GM12878 (cell line): ENCODE measurements around the gene DENND4C. TPM values are rescaled to one million over a fixed set of nuclear protein-coding genes. Genes with fewer than 3 reads are reported as not detected.

ENCODE experiments used
- ATAC-seq: fragments of 200-7000 bp; cut with Tn5 transposase; 3 replicates; pipeline ENCODE4 v1.9.1; 2020; ENCODE audit warnings: mild to moderate bottlenecking, moderate library complexity
- BruUV-seq: library from RNA; stranded (reverse); fragments of 400-500 nt; replicated peaks from 2 replicates; lab custom pipeline; 2021; lab: Mats Ljungman, UMichigan
- CTCF ChIA-PET: fragments of 300-600 bp; sonication (Branson Sonifier 250); formaldehyde crosslinking; extraction: SDS; loops from one replicate; lab custom pipeline; 2021; ENCODE audit warnings: inconsistent platforms; lab: Yijun Ruan, JAX
- POLR2A ChIA-PET: fragments of 350-600 bp; formaldehyde crosslinking; extraction: SDS; loops from one replicate; lab custom pipeline; 2021; ENCODE audit warnings: inconsistent platforms; lab: Charles Lee
- RAD21 ChIA-PET: fragments of 300-600 bp; sonication (Branson Sonifier 250); formaldehyde crosslinking; loops from one replicate; lab custom pipeline; 2023; ENCODE audit warnings: antibody characterized with exemption; ENCODE audit not compliant: unreplicated experiment; lab: Charles Lee
- SMC1A ChIA-PET: fragments of 300-600 bp; sonication (Branson Sonifier 250); formaldehyde crosslinking; loops from one replicate; lab custom pipeline; 2023; ENCODE audit not compliant: unreplicated experiment, uncharacterized antibody; lab: Charles Lee
- DNase-seq: peaks from one replicate; pipeline ENCODE4 v3.0.0-alpha.2; 2011; ENCODE audit warnings: low read depth, low spot score
- FAIRE-seq: peaks from 3 replicates; lab custom pipeline; 2011; peaks lifted over from hg19 to GRCh38; lab: Jason Lieb, UNC
- H2AFZ ChIP-seq: 2 replicates; pipeline ENCODE4 v1.6.0; 2011; ENCODE audit warnings: low read depth, low read length, control low read depth; ENCODE audit not compliant: control insufficient read depth
- H3K27ac ChIP-seq: 2 replicates; pipeline ENCODE4 v1.5.1; 2011; ENCODE audit warnings: control low read depth; ENCODE audit not compliant: control insufficient read depth, insufficient read depth
- H3K27me3 ChIP-seq, 2 experiments: replicated peaks in 1 of 2; 2 replicates each; pipeline versions ENCODE4 v1.6.0 to v1.6.1; 2011; ENCODE audit warnings: low read length in 1 of 2; ENCODE audit not compliant: control insufficient read depth in 2 of 2, insufficient read depth in 2 of 2
- H3K36me3 ChIP-seq, 2 experiments: 2 replicates each; pipeline ENCODE4 v1.5.1; 2011; ENCODE audit warnings: low read length in 1 of 2; ENCODE audit not compliant: control insufficient read depth in 2 of 2, insufficient read depth in 2 of 2
- H3K4me1 ChIP-seq: 2 replicates; pipeline ENCODE4 v1.6.1; 2011; ENCODE audit warnings: mild to moderate bottlenecking, low read length, moderate library complexity, mixed read lengths; ENCODE audit not compliant: control insufficient read depth, insufficient read depth
- H3K4me2 ChIP-seq: 2 replicates; pipeline ENCODE4 v1.6.0; 2011; ENCODE audit warnings: control low read depth; ENCODE audit not compliant: control insufficient read depth, insufficient read depth
- H3K4me3 ChIP-seq: fragments of 200-600 bp; sonication (generic); 2 replicates; pipeline ENCODE4 v1.5.1; 2016
- H3K79me2 ChIP-seq: 2 replicates; pipeline ENCODE4 v1.6.0; 2011; ENCODE audit warnings: low read length; ENCODE audit not compliant: control insufficient read depth, insufficient read depth
- H3K9ac ChIP-seq: 2 replicates; pipeline ENCODE4 v1.8.0; 2011; ENCODE audit warnings: low read length, control low read depth, mixed read lengths; ENCODE audit not compliant: control insufficient read depth, insufficient read depth
- H3K9me3 ChIP-seq: replicated peaks from 3 replicates; pipeline ENCODE4 v1.5.1; 2011; ENCODE audit warnings: mild to moderate bottlenecking, low read length; ENCODE audit not compliant: control insufficient read depth, insufficient read depth
- H4K20me1 ChIP-seq: 2 replicates; pipeline ENCODE4 v1.6.0; 2011; ENCODE audit not compliant: control insufficient read depth, insufficient read depth
- ASH2L ChIP-seq: fragments of 300-600, 200-600 bp; sonication (generic); IDR thresholded peaks from 2 replicates; pipeline ENCODE4 v1.6.1; 2017; ENCODE audit warnings: low read depth, mild to moderate bottlenecking, borderline replicate concordance
- ATF7 ChIP-seq: fragments of 450-650 bp; IDR thresholded peaks from 2 replicates; pipeline ENCODE4 v1.6.1; 2016; ENCODE audit warnings: low read depth, mild to moderate bottlenecking
- ETV6 ChIP-seq, 2 experiments: fragments of 450-650 bp in 1 of 2; IDR thresholded peaks in 1 of 2; conservative IDR thresholded peaks in 1 of 2; 2 replicates each; pipeline ENCODE4 v1.6.1; 2014; ENCODE audit warnings: antibody characterized with exemption in 1 of 2, borderline replicate concordance in 1 of 2, low read depth in 1 of 2, mild to moderate bottlenecking in 1 of 2, moderate library complexity in 1 of 2
- HDGF ChIP-seq: fragments of 450-650 bp; IDR thresholded peaks from 2 replicates; pipeline ENCODE4 v1.6.1; 2016; ENCODE audit warnings: antibody characterized with exemption
- IKZF2 ChIP-seq, 2 experiments: fragments of 450-650 bp; IDR thresholded peaks; 2 replicates each; pipeline ENCODE4 v1.6.1; 2017; ENCODE audit warnings: mild to moderate bottlenecking in 2 of 2, moderate library complexity in 2 of 2
- IRF3 ChIP-seq: fragments of 450-650 bp; IDR thresholded peaks from 2 replicates; pipeline ENCODE4 v1.6.1; 2014; ENCODE audit warnings: mild to moderate bottlenecking
- MYB ChIP-seq: fragments of 150-350 bp; IDR thresholded peaks from 2 replicates; pipeline ENCODE4 v1.6.1; 2014; ENCODE audit warnings: mild to moderate bottlenecking, low read depth, low read length, borderline replicate concordance
- MYC ChIP-seq: IDR thresholded peaks from 2 replicates; pipeline ENCODE4 v1.6.1; 2011; ENCODE audit warnings: mild to moderate bottlenecking, low read length, moderate library complexity, inconsistent platforms; ENCODE audit not compliant: insufficient read depth, insufficient replicate concordance, insufficient read length, severe bottlenecking
- NFYB ChIP-seq: IDR thresholded peaks from 2 replicates; pipeline ENCODE4 v1.6.1; 2011; ENCODE audit warnings: low read depth, mild to moderate bottlenecking, low read length, improper control_type of control experiment, moderate library complexity; ENCODE audit not compliant: insufficient read depth
- NKRF ChIP-seq: fragments of 450-650 bp; conservative IDR thresholded peaks from 2 replicates; pipeline ENCODE4 v1.6.1; 2017; ENCODE audit warnings: mild to moderate bottlenecking, moderate library complexity
- SMAD5 ChIP-seq: IDR thresholded peaks from 2 replicates; pipeline ENCODE4 v1.6.1; 2016; ENCODE audit warnings: antibody characterized with exemption, low read depth
- SMARCA5 ChIP-seq: fragments of 450-650 bp; IDR thresholded peaks from 2 replicates; pipeline ENCODE4 v1.6.1; 2017; ENCODE audit warnings: mild to moderate bottlenecking
- SUZ12 ChIP-seq: fragments of 200-600 bp; sonication (generic); IDR thresholded peaks from one replicate; pipeline ENCODE4 v1.6.1; 2018; ENCODE audit warnings: antibody characterized with exemption, mild to moderate bottlenecking; ENCODE audit not compliant: unreplicated experiment
- TARDBP ChIP-seq: IDR thresholded peaks from 2 replicates; pipeline ENCODE4 v1.6.1; 2016; ENCODE audit warnings: borderline replicate concordance
- YBX1 ChIP-seq: fragments of 450-650 bp; IDR thresholded peaks from 2 replicates; pipeline ENCODE4 v1.6.1; 2016; ENCODE audit warnings: antibody characterized with exemption
- WGBS: methylation state at CpG from one replicate; pipeline ENCODE4 v1.1.6; 2016; ENCODE audit warnings: low lambda C conversion rate; ENCODE audit not compliant: insufficient replicate concordance, insufficient coverage; ENCODE audit errors: missing lambda C conversion rate; 5-methylcytosine and 5-hydroxymethylcytosine counted together
- in situ Hi-C: fragments of 300-500 bp; cut with MboI; formaldehyde crosslinking; loops from 9 replicates; pipeline ENCODE4 v1.14.3; 2018; ENCODE audit warnings: mixed read lengths
- intact Hi-C: fragments of 100-400 bp; cut with micrococcal nuclease; formaldehyde crosslinking; loops from one replicate; pipeline ENCODE4 v1.14.2; 2022; ENCODE audit not compliant: unreplicated experiment
- polyA plus RNA-seq, 11 experiments: library from polyadenylated mRNA; depleted of rRNA in 4 of 11; unstranded in 6 of 11; stranded (reverse) in 5 of 11; fragments of >200 nt; fragmentation: Nextera tagmentation in 4 of 11; fragmentation: Illumina TruSeq in 1 of 11; extraction: Ambion mirVana in 4 of 11; extraction: Trizol in 1 of 11; gene quantifications; 1 replicate in 1 of 11; 2 replicates in 10 of 11; pipeline versions ENCODE4 v1.2.1 to v1.2.3, GENCODE V29; 2011 to 2016; ENCODE audit warnings: inconsistent platforms in 2 of 11, missing spikeins in 2 of 11, low read depth in 1 of 11
- total RNA-seq, 4 experiments: library from RNA; depleted of rRNA in 3 of 4; stranded (reverse); fragments of >200 nt in 3 of 4; fragmentation: Illumina TruSeq in 1 of 4; extraction: Trizol in 1 of 4; gene quantifications; 2 replicates each; pipeline versions ENCODE4 v1.2.1 to v1.2.3, GENCODE V29; 2013 to 2021

Gene DENND4C
- total and polyA plus RNA-seq, 10 of the 15 experiments (the other 5 are each of a cell fraction or from before 2014, with no cell fraction given): 8.2 to 49.3 (median 24.7) TPM

GRCh38 chr9:19320495-19320894, 90.0 kb downstream of the DENND4C start:
- H3K4me2 ChIP-seq: no peak overlapping the region
- no peaks in the 10 kb centered on the region; a peak in 2 of 4 replicates for H3K36me3 ChIP-seq
- no peak for TF ChIP-seq TARDBP
- TF ChIP-seq MYC: no peak
- no peak for TF ChIP-seq MYB
- TF ChIP-seq HDGF: no peak
- TF ChIP-seq ASH2L: no peak
- TF ChIP-seq SUZ12: no peak
- no peak for TF ChIP-seq YBX1
- no peak for TF ChIP-seq ATF7
- TF ChIP-seq ETV6 (conservative IDR thresholded peaks at IDR 0.05 in 1 of 2, IDR thresholded peaks at IDR 0.05 in 1 of 2; ENCODE audit: borderline replicate concordance in 1 of 2, low read depth in 1 of 2): no peak
- TF ChIP-seq SMAD5: no peak
- no peak for TF ChIP-seq IRF3
- no peak for TF ChIP-seq NKRF
- TF ChIP-seq NFYB: no peak
- no peak for TF ChIP-seq SMARCA5
- TF ChIP-seq IKZF2 (IDR thresholded peaks at IDR 0.05): no peak
- ChIA-PET POLR2A (no interaction called here), RAD21 (no interaction called here), CTCF (no interaction called here), SMC1A (no interaction called here)
- H3K27me3 ChIP-seq: no peaks in the 10 kb centered on the region
- H4K20me1 ChIP-seq: no peaks in the 10 kb centered on the region
- no peak for ATAC-seq
- peak; percentile 18 for FAIRE-seq
- H3K4me1 ChIP-seq: no peaks in the 10 kb centered on the region
- H3K79me2 ChIP-seq: no peaks in the 10 kb centered on the region
- H3K9me3 ChIP-seq: no peaks in the 10 kb centered on the region
- no peak overlapping the region for H3K9ac ChIP-seq
- in situ Hi-C loops (no loop called here), intact Hi-C loops (no loop called here)
- WGBS: 100% methylated on average over 1 of the region's 1 CpG
- no peak overlapping the region for H2AFZ ChIP-seq
- no TSS peak for BruUV-seq
- no peak overlapping the region for H3K27ac ChIP-seq
- H3K4me3 ChIP-seq: no peak overlapping the region
- no peak for DNase-seq
